PC-3 (cell line): ENCODE results near the gene PPP1R14C. TPM values are rescaled to one million over a fixed set of nuclear protein-coding genes. Genes with fewer than 3 reads are reported as not detected.

Experiments used
- ATAC-seq: fragments of 200-7000 bp; cut with Tn5 transposase; 2 replicates; pipeline ENCODE4 v1.9.1; 2020; ENCODE audit warnings: mild to moderate bottlenecking, moderate library complexity
- BruUV-seq: library from RNA; stranded (reverse); fragments of 400-500 nt; replicated peaks from 2 replicates; lab custom pipeline; 2021; lab: Mats Ljungman, UMichigan
- CTCF ChIA-PET: fragments of 300-600 bp; sonication (Branson Sonifier 250); formaldehyde crosslinking; loops from one replicate; lab custom pipeline; 2022; ENCODE audit warnings: antibody characterized with exemption; lab: Charles Lee
- POLR2A ChIA-PET: fragments of 300-600 bp; sonication (Branson Sonifier 250); formaldehyde crosslinking; loops from one replicate; lab custom pipeline; 2022; ENCODE audit warnings: antibody characterized with exemption; ENCODE audit not compliant: unreplicated experiment; lab: Charles Lee
- DNase-seq: peaks from one replicate; pipeline ENCODE4 v3.0.0-alpha.2; 2015
- H2AFZ ChIP-seq: fragments of 300-600 bp; sonication (generic); 2 replicates; pipeline ENCODE4 v1.6.0; 2016; ENCODE audit warnings: antibody characterized with exemption, low read length
- H3F3A ChIP-seq: fragments of 300-600 bp; sonication (generic); one replicate; pipeline ENCODE4 v1.6.0; 2017; ENCODE audit warnings: antibody characterized with exemption, low read length, control low read depth, mild to moderate bottlenecking; ENCODE audit not compliant: unreplicated experiment
- H3K27ac ChIP-seq: fragments of 300-600 bp; sonication (generic); 2 replicates; pipeline ENCODE4 v1.5.1; 2016; ENCODE audit warnings: mild to moderate bottlenecking, low read length
- H3K27me3 ChIP-seq: fragments of 300-600 bp; sonication (generic); 2 replicates; pipeline ENCODE4 v1.6.1; 2016; ENCODE audit warnings: low read length, mixed read lengths
- H3K36me3 ChIP-seq: fragments of 300-600 bp; sonication (generic); 2 replicates; pipeline ENCODE4 v1.6.1; 2016; ENCODE audit warnings: low read depth, mixed run types, low read length, mixed read lengths
- H3K4me1 ChIP-seq: fragments of 300-600 bp; sonication (generic); 2 replicates; pipeline ENCODE4 v1.5.1; 2016; ENCODE audit warnings: low read length; ENCODE audit not compliant: insufficient read depth
- H3K4me2 ChIP-seq: fragments of 300-600 bp; sonication (generic); 2 replicates; pipeline ENCODE4 v1.6.0; 2016; ENCODE audit warnings: low read length
- H3K4me3 ChIP-seq: fragments of 300-600 bp; sonication (generic); 2 replicates; pipeline ENCODE4 v1.5.1; 2016; ENCODE audit warnings: mild to moderate bottlenecking, low read length, mixed read lengths
- H3K79me2 ChIP-seq: fragments of 300-600 bp; sonication (generic); 2 replicates; pipeline ENCODE4 v1.6.1; 2017; ENCODE audit warnings: low read length, mixed read lengths
- H3K9ac ChIP-seq: fragments of 300-600 bp; sonication (generic); 2 replicates; pipeline ENCODE4 v1.6.0; 2016; ENCODE audit warnings: mild to moderate bottlenecking, low read length
- H3K9me2 ChIP-seq: fragments of 300-600 bp; sonication (generic); replicated peaks from 2 replicates; pipeline ENCODE4 v1.6.1; 2016; ENCODE audit warnings: mixed run types, low read length, mixed read lengths
- H3K9me3 ChIP-seq: fragments of 300-600 bp; sonication (generic); 2 replicates; pipeline ENCODE4 v1.6.1; 2016; ENCODE audit warnings: low read length, mixed read lengths
- H4K20me1 ChIP-seq: fragments of 300-600 bp; sonication (generic); 2 replicates; pipeline ENCODE4 v1.6.1; 2016; ENCODE audit warnings: low read length, mixed read lengths
- CTCF ChIP-seq: fragments of 300-600 bp; sonication (generic); conservative IDR thresholded peaks from 2 replicates; pipeline ENCODE4 v1.5.1; 2017; ENCODE audit warnings: antibody characterized with exemption, low read depth, mild to moderate bottlenecking, low read length
- EZH2 ChIP-seq: fragments of 300-600 bp; sonication (generic); IDR thresholded peaks from one replicate; pipeline ENCODE4 v1.6.1; 2017; ENCODE audit warnings: antibody characterized with exemption, mild to moderate bottlenecking, low read length; ENCODE audit not compliant: unreplicated experiment
- EZH2phosphoT487 ChIP-seq: fragments of 300-600 bp; sonication (generic); IDR thresholded peaks from 2 replicates; pipeline ENCODE4 v1.6.1; 2018; ENCODE audit warnings: mild to moderate bottlenecking, antibody characterized with exemption, low read length, borderline replicate concordance
- intact Hi-C: fragments of 100-400 bp; cut with micrococcal nuclease; formaldehyde crosslinking; loops from 2 replicates; pipeline ENCODE4 v1.9.0; 2023
- total RNA-seq: library from RNA; depleted of rRNA; stranded (reverse); fragments of >200 nt; gene quantifications from 2 replicates; pipeline ENCODE4 v1.2.3, GENCODE V29; 2014

PPP1R14C gene
- total RNA-seq, 1 experiment from 2014 or later, result 1.1 TPM

- Histone ChIP-seq H3K9me2 (no peaks in the 10 kb centered on the region), H3K9ac (no peak overlapping the region), H3K36me3 (no peaks in the 10 kb centered on the region), H3K27ac (no peak overlapping the region), H3K27me3 (no peaks in the 10 kb centered on the region), H3K9me3 (no peaks in the 10 kb centered on the region), H3K79me2 (no peaks in the 10 kb centered on the region), H3K4me1 (peaks cover 10% of the 10 kb centered on the region; the same call in 1 of the 2 replicates), H3K4me2 (no peak overlapping the region), H3F3A (no peaks in the 10 kb centered on the region), H2AFZ (no peak overlapping the region), H4K20me1 (no peaks in the 10 kb centered on the region), H3K4me3 (no peak overlapping the region)
- DNase-seq (no peak), ATAC-seq (no peak)
- intact Hi-C loops, result no loop called here
- CTCF ChIA-PET, result no interaction called here
- BruUV-seq, result no TSS peak
- POLR2A ChIA-PET, result no interaction called here
- TF ChIP-seq EZH2phosphoT487 (no peak), CTCF (no peak), EZH2 (no peak)
Observed at GRCh38 chr6:150203871-150204545, 61.2 kb downstream of the PPP1R14C start.

GRCh38 chr6:150204705-150205472 is 62.0 kb downstream of the PPP1R14C start:
- ChIA-PET CTCF (interaction anchor here (0.5 kb wide), 1 partner anchor 221 kb away, joined by 4 read pairs; no protein-coding TSS in a partner anchor), POLR2A (no interaction called here)
- Histone ChIP-seq H3K79me2 (no peaks in the 10 kb centered on the region), H3F3A (no peaks in the 10 kb centered on the region), H3K4me1 (peaks cover 10% of the 10 kb centered on the region; the same call in 1 of the 2 replicates), H3K4me2 (no peak overlapping the region), H2AFZ (no peak overlapping the region), H3K9ac (no peak overlapping the region), H3K36me3 (no peaks in the 10 kb centered on the region), H3K4me3 (no peak overlapping the region), H3K9me2 (no peaks in the 10 kb centered on the region), H3K9me3 (no peaks in the 10 kb centered on the region), H3K27ac (no peak overlapping the region), H4K20me1 (no peaks in the 10 kb centered on the region), H3K27me3 (no peaks in the 10 kb centered on the region)
- ATAC-seq (no peak), DNase-seq (no peak)
- no peak for TF ChIP-seq EZH2
- intact Hi-C loops, result no loop called here
- no TSS peak for BruUV-seq

- CTCF ChIA-PET, result no interaction called here
- no peaks in the 10 kb centered on the region for H3K9me3 ChIP-seq
- H3K27ac ChIP-seq, result no peak overlapping the region
- no TSS peak for BruUV-seq
- H3K4me1 ChIP-seq, result peaks cover under 1% of the 10 kb centered on the region; the same call in 1 of the 2 replicates
- no peak overlapping the region for H3K9ac ChIP-seq
- no peaks in the 10 kb centered on the region for H3K9me2 ChIP-seq
- no peak overlapping the region for H3K4me3 ChIP-seq
- no peaks in the 10 kb centered on the region for H4K20me1 ChIP-seq
- no peaks in the 10 kb centered on the region for H3K27me3 ChIP-seq
- H3K36me3 ChIP-seq, result no peaks in the 10 kb centered on the region
- POLR2A ChIA-PET, result no interaction called here
- H2AFZ ChIP-seq, result no peak overlapping the region
- intact Hi-C loops, result no loop called here
- no peak for DNase-seq
- no peak for TF ChIP-seq EZH2phosphoT487
- no peak for TF ChIP-seq EZH2
- TF ChIP-seq CTCF, result no peak
- no peak overlapping the region for H3K4me2 ChIP-seq
- no peaks in the 10 kb centered on the region for H3K79me2 ChIP-seq
- no peaks in the 10 kb centered on the region for H3F3A ChIP-seq
- no peak for ATAC-seq
Observed at GRCh38 chr6:150207931-150208570, 65.2 kb downstream of the PPP1R14C start.
